Pancreas (tissue), 10 donors: ENCODE measurements around the gene CRLF2. TPM values are rescaled to one million over a fixed set of nuclear protein-coding genes. Genes with fewer than 3 reads are reported as not detected.
"Not testable (repeated sequence)": the region's sequence is repeated elsewhere in the genome, so short reads cannot be mapped to it uniquely, and the experiment has no call there.

Experiments
- ATAC-seq, 4 donors: fragments of 200-7000 bp; cut with Tn5 transposase; one replicate each; pipeline versions ENCODE4 v1.8.0 to v1.9.1; 2020; ENCODE audit warnings: mild to moderate bottlenecking in 4 of 4, moderate library complexity in 4 of 4
- DNase-seq, 6 donors: peaks; one replicate each; pipeline ENCODE4 v3.0.0-alpha.2; 2020
- FAIRE-seq: peaks from 2 replicates; lab custom pipeline; 2012; peaks lifted over from hg19 to GRCh38; lab: Jason Lieb, UNC
- H3K27ac ChIP-seq, 4 donors: fragments of 200-600 bp; sonication (generic); 1 replicate in 3 of 4; 2 replicates in 1 of 4; pipeline versions ENCODE4 v1.5.0 to v1.8.0; 2020
- H3K27me3 ChIP-seq, 4 donors: fragments of 200-600 bp; one replicate each; pipeline ENCODE4 v1.8.0; 2021
- H3K36me3 ChIP-seq, 3 donors: fragments of 200-600 bp; sonication (generic) in 1 of 3; one replicate each; pipeline versions ENCODE4 v1.5.0 to v1.8.0; 2020 to 2021
- H3K4me1 ChIP-seq, 3 donors: fragments of 200-600 bp; one replicate each; pipeline ENCODE4 v1.8.0; 2021
- H3K4me3 ChIP-seq, 4 donors: fragments of 200-600 bp; sonication (generic) in 2 of 4; one replicate each; pipeline versions ENCODE4 v1.5.0 to v1.8.0; 2020 to 2021
- H3K9me3 ChIP-seq, 4 donors: fragments of 200-600 bp; one replicate each; pipeline ENCODE4 v1.8.0; 2021
- CTCF ChIP-seq, 4 donors: fragments of 200-600 bp; sonication (generic) in 3 of 4; IDR thresholded peaks; one replicate each; pipeline versions ENCODE4 v1.5.0 to v1.8.0; 2021; ENCODE audit warnings: antibody characterized with exemption in 4 of 4
- WGBS, 2 donors: extraction: QIAGEN DNeasy Blood & Tissue Kit; methylation state at CpG; one replicate each; pipeline ENCODE4 v1.1.7; 2013; 5-methylcytosine and 5-hydroxymethylcytosine counted together
- intact Hi-C, 3 donors: fragments of 100-400 bp; cut with DNase I; formaldehyde crosslinking; loops; one replicate each; pipeline versions ENCODE4 v1.11.1 to v1.14.2; 2022
- polyA plus RNA-seq, 2 donors: library from polyadenylated mRNA; stranded (reverse); fragments of 200-250 nt; gene quantifications; one replicate each; pipeline ENCODE4 v1.2.3, GENCODE V29; 2013
- total RNA-seq, 6 donors: library from RNA; stranded (reverse); fragmentation: NEBNext Ultra II Directional in 4 of 6; extraction: Animal tissue kit (Norgen Biotek cat#: 25700) in 4 of 6; gene quantifications; one replicate each; pipeline versions ENCODE4 v1.2.1 to v1.2.4, GENCODE V29; 2021 to 2023
- donor health status: healthy with polysubstance abuse.
- donor health status: DM: no; HTN: no; CAD: no; lungs with moderate emphysema.
- donor health status: DM: no; HTN: no; CAD: no.
- donor health status: control.
- donor health status: control.
- donor health status: Bipolar disorder and iron deficiency.
- donor health status: DM: yes; HTN: yes; CAD: no.
- donor health status: DM: no; HTN: no; CAD: no.
- donor health status: DM: no; HTN: no; CAD: no.
- donor health status: DM: yes; HTN: yes; CAD: no.

Gene CRLF2
- total and polyA plus RNA-seq, 8 donors = 0.07 to 0.12 TPM; not detected in 6

DNA sequence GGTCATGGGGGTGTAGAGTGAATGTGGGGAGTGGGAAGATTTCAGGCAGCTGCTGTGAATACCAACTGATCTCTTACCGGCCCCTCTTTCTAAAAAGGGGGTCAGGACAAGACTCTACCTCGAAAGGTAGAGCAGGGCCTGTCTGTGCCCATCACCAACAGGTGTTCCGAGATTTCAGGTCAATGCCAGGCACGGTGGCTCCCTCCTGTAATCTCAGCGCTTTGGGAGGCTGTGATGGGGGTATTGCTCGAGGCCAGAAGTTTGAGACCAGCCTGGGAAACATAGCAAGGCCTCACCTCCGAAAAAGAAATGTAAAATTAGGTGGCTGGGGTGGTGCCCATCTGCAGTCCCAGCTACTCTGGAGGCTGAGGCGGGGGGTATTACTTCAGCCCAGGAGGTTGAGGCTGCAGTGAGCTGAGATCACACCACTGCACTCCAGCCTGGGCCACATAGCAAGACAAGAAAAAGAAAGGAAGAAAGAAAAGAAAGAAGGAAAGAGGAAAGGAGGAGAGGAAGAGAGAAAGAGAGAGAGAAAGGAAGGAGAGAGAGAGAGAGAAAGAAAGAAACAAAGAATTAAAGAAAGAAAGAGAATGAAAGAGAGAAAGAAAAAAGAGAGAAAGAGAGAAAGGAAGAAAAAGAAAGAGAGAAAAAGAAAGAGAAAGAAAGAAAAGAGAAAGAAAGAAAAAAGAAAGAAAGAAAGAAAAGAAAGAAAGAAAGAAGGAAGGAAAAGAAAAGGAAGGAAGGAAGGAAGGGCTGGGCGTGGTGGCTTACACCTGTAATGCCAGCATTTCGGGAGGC lies 50.1 kb downstream of the CRLF2 start:
- no peaks in the 10 kb centered on the region for H3K9me3 ChIP-seq
- DNase-seq = peak in 1 of 6 donors; percentile 6

DNA sequence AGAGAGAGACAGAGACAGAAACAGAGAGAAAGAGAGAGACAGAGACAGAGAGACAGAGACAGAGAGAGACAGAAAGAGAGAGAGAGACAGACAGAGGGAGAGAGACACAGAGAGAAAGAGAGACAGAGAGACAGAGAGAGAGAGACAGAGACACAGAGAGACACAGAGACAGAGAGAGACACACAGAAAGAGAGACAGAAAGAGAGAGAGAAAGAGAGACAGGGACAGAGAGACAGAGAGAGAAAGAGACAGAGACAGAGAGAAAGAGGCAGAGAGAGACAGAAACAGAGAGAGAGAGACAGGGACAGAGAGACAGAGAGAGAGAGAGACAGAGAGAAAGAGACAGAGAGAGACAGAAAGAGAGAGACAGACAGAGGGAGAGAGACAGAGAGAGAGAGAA lies 52.9 kb downstream of the CRLF2 start:
- H3K36me3 ChIP-seq = no peaks in the 10 kb centered on the region
- no peaks in the 10 kb centered on the region for H3K9me3 ChIP-seq
- no peak overlapping the region for H3K4me3 ChIP-seq
- intact Hi-C loops = no loop called here
- ATAC-seq (no peak), DNase-seq (no peak), FAIRE-seq (no peak)
- no peak overlapping the region for H3K27ac ChIP-seq
- no peaks in the 10 kb centered on the region for H3K4me1 ChIP-seq
- no peak for TF ChIP-seq CTCF (IDR thresholded peaks at IDR 0.05)
- H3K27me3 ChIP-seq = peaks cover 0 to 6% (median 0%) of the 10 kb centered on the region in 4 donors

More for the DNA sequence above, 50.1 kb downstream of the CRLF2 start:
- intact Hi-C loops = no loop called here
- FAIRE-seq (no peak), ATAC-seq (no peak)
- Histone ChIP-seq H3K36me3 (no peaks in the 10 kb centered on the region), H3K4me1 (no peaks in the 10 kb centered on the region), H3K27me3 (peaks cover 0 to 10% (median 2%) of the 10 kb centered on the region in 4 donors), H3K27ac (no peak overlapping the region), H3K4me3 (no peak overlapping the region)
- WGBS, 2 donors = 57 to 69% methylated on average over 10 of the region's 10 CpGs
- TF ChIP-seq CTCF (IDR thresholded peaks at IDR 0.05) = no peak

DNA sequence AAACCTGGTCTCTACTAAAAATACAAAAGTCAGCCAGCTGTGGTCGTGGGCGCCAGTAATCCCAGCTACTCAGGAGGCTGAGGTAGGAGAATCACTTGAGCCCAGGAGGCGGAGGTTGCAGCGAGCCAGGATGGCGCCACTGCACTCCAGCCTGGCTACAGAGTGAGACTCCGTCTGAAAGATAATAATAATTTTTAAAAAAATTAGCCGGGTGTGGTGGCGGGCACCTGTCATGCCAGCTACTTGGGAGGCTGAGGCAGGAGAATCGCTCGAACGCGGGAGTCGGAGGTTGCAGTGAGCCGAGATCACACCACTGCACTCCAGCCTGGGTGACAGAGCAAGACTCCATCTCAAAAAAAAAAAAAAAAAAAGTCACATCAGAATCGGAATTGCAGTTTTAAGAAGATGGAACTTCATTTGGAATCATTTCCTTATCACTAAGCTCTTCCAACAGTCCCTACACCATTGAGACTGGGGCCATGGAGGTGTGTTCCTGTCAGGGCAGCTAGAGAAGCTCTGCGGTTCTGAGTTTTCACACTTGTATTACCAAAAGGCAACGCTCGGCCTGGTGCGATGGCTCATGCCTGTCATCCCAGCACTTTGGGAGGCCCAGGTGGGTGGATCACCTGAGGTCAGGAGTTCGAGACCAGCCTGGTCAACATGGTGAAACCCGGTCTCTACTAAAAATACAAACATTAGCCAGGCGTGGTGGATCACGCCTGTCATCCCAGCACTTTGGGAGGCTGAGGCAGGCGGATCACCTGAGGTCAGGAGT lies 55.6 kb downstream of the CRLF2 start:
- DNase-seq, H3K4me1 ChIP-seq, H3K4me3 ChIP-seq, FAIRE-seq, H3K27ac ChIP-seq, H3K27me3 ChIP-seq, H3K9me3 ChIP-seq, H3K36me3 ChIP-seq, ATAC-seq, intact Hi-C loops: not testable (repeated sequence)
- WGBS, 2 donors = 71 to 75% methylated on average over 24 of the region's 24 CpGs

- H3K36me3 ChIP-seq = no peaks in the 10 kb centered on the region
- intact Hi-C loops = no loop called here
- H3K9me3 ChIP-seq = no peaks in the 10 kb centered on the region
- no peaks in the 10 kb centered on the region for H3K27me3 ChIP-seq
- TF ChIP-seq CTCF (IDR thresholded peaks at IDR 0.05) = no peak
- no peaks in the 10 kb centered on the region for H3K4me1 ChIP-seq
- H3K27ac ChIP-seq = no peak overlapping the region
- no peak for FAIRE-seq
- H3K4me3 ChIP-seq = no peak overlapping the region
- no peak for DNase-seq
- no peak for ATAC-seq
- 38 to 52% methylated on average over 9 of the region's 9 CpGs for WGBS, 2 donors
These were observed 58.5 kb downstream of the CRLF2 start for GRCh38 chrX:1153940-1154339.

DNA sequence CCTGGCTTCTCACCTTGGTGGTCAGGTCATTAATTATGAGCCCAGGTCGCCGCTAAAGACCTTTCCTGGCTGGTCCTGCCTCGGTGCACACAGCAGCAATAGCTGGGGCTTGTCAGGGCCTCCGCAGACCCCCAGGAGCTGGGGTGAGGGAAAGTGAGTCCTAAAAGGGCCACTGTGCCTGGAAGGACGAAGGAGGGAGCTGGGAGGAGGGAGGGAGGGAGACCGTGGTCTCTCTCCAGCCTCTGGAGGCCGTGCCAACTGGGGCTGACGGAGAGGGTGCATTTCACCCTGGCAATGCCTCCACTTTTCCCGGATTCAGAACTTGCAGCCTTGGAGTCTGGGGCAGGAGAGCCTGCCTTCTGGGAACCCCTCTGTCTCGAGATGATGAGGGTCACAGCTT lies 60.4 kb downstream of the CRLF2 start:
- intact Hi-C loops = no loop called here
- DNase-seq = no peak
- H3K9me3 ChIP-seq = no peaks in the 10 kb centered on the region

More for the DNA sequence above, 60.4 kb downstream of the CRLF2 start:
- Histone ChIP-seq H3K27me3 (peaks cover 0 to 6% (median 0%) of the 10 kb centered on the region in 4 donors), H3K36me3 (no peaks in the 10 kb centered on the region), H3K27ac (no peak overlapping the region), H3K4me3 (no peak overlapping the region), H3K4me1 (no peaks in the 10 kb centered on the region)
- FAIRE-seq = no peak
- no peak for ATAC-seq
- no peak for TF ChIP-seq CTCF (IDR thresholded peaks at IDR 0.05)
- WGBS, 2 donors = 20 to 25% methylated on average over 9 to 10 of the region's 10 CpGs
